Right forelimb (tissue), 1 donor: ENCODE results near the gene DLEC1.
"Not testable (repeated sequence)": the region's sequence is repeated elsewhere in the genome, so short reads cannot be mapped to it uniquely, and the experiment has no call there.

Source experiments
- DNase-seq: peaks from one replicate; pipeline ENCODE4 v3.0.0-alpha.2; 2018

DLEC1 gene

GRCh38 chr3:38139652-38140051 lies 100.6 kb downstream of the DLEC1 start:
- DNase-seq, result peak; percentile 23

GRCh38 chr3:38140326-38141172 lies 101.5 kb downstream of the DLEC1 start:
- peak; percentile 39 for DNase-seq

GRCh38 chr3:38141173-38141951 lies 102.4 kb downstream of the DLEC1 start:
- DNase-seq, result peak; percentile 29

GRCh38 chr3:38141952-38142273 lies 102.9 kb downstream of the DLEC1 start:
- no peak for DNase-seq

- DNase-seq, result no peak
These were observed 104.0 kb downstream of the DLEC1 start for GRCh38 chr3:38142959-38143358.

GRCh38 chr3:38143511-38143910 lies 104.5 kb downstream of the DLEC1 start:
- DNase-seq, result no peak

- DNase-seq, result no peak
These were observed 107.5 kb downstream of the DLEC1 start for GRCh38 chr3:38146504-38146903.

GRCh38 chr3:38147421-38147820 lies 108.4 kb downstream of the DLEC1 start:
- DNase-seq, result no peak

- DNase-seq, result no peak
These were observed 109.4 kb downstream of the DLEC1 start for GRCh38 chr3:38148311-38148882.

GRCh38 chr3:38149708-38150107 lies 110.7 kb downstream of the DLEC1 start:
- no peak for DNase-seq

GRCh38 chr3:38150780-38151528 lies 111.9 kb downstream of the DLEC1 start:
- DNase-seq, result no peak

GRCh38 chr3:38151667-38152265 lies 112.8 kb downstream of the DLEC1 start:
- DNase-seq, result no peak

GRCh38 chr3:38152609-38153008 lies 113.6 kb downstream of the DLEC1 start:
- DNase-seq, result no peak

GRCh38 chr3:38153221-38153620 lies 114.2 kb downstream of the DLEC1 start:
- DNase-seq, result no peak

GRCh38 chr3:38154033-38154494 lies 115.1 kb downstream of the DLEC1 start:
- DNase-seq, result no peak

- no peak for DNase-seq
These were observed 115.7 kb downstream of the DLEC1 start for GRCh38 chr3:38154625-38155255.

GRCh38 chr3:38155825-38156224 lies 116.8 kb downstream of the DLEC1 start:
- DNase-seq, result no peak

GRCh38 chr3:38157117-38157516 lies 118.1 kb downstream of the DLEC1 start:
- no peak for DNase-seq

GRCh38 chr3:38157595-38157994 lies 118.6 kb downstream of the DLEC1 start:
- no peak for DNase-seq

- no peak for DNase-seq
These were observed 119.5 kb downstream of the DLEC1 start for GRCh38 chr3:38158472-38158871.

- DNase-seq, result not testable (repeated sequence)
These were observed 121.7 kb downstream of the DLEC1 start for GRCh38 chr3:38160704-38161103.
